Right renal cortex interstitium (tissue), 3 donors: ENCODE data around the gene PLP2. TPM values are rescaled to one million over a fixed set of nuclear protein-coding genes. Genes with fewer than 3 reads are reported as not detected.

Experiments
- DNase-seq, 3 donors: peaks; one replicate each; pipeline ENCODE4 v3.0.0-alpha.2; 2013; ENCODE audit warnings: low read depth in 3 of 3, low spot score in 2 of 3
- polyA plus RNA-seq, 3 donors: library from polyadenylated mRNA; unstranded; fragments of 120-200 nt; gene quantifications; one replicate each; pipeline ENCODE4 v1.2.1, GENCODE V29; 2013; ENCODE audit not compliant: insufficient read length in 3 of 3

The PLP2 gene
- polyA plus RNA-seq, 3 donors = 29.7 to 40.3 (median 37.7) TPM

DNA sequence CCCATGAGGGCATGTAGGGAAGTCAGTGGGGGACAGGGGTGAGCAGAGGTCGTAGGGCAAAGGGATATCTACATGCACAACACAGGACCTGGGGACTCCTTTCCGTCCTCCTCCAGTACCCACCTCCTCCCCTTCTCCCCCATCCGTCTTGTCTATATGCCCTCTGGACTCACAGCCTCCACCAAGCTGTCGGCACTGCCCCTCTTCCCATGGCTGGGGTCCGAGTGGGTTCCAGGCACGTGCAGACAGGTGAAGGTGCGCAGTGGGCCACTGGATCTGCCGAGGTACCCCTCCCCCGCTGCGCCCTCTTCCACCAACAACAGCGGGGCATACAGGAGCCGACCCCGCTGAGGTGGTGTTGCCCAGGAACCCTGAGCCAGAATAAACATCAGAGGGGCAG, 33.7 kb downstream of the PLP2 start:
- DNase-seq = no peak

DNA sequence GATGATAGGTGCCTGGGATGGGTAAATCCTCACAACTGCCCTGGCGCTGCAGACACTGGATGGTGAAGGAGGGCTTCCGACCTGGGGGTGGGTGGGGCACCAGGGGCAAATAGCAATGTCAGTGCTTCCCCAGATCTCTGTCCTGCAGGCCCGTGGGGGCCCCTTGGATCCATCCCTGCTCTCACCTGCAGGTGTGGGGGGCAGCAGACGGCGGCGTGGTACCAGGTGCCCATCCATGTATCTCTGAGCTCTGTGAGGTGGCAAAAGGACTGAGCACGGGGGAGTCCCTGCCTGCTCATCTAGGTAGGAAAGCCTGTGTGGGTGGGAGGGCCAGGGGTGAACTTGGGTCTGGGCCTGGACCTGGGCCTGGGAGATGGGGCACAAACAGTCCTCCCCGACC, 34.8 kb downstream of the PLP2 start:
- DNase-seq = no peak

DNA sequence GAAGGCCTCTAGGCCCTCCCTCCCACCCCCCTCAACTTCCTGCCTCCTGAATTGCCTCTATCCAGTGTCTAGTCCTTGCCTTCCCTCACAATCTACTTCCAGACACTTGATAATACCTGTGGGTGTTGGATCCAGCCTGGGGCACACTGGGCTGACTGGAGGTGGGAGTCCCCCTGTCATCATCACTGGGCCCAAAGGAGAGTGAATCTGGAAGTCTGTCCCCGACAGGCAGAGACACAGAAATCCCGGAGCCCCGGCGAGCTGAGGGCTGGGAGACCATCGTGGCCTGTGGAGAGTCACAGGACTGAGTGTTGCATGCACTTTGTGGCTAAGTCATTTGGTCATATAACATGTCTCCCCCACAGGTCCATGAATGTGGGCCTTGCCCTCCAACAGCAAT, 36.7 kb downstream of the PLP2 start:
- DNase-seq = no peak

DNA sequence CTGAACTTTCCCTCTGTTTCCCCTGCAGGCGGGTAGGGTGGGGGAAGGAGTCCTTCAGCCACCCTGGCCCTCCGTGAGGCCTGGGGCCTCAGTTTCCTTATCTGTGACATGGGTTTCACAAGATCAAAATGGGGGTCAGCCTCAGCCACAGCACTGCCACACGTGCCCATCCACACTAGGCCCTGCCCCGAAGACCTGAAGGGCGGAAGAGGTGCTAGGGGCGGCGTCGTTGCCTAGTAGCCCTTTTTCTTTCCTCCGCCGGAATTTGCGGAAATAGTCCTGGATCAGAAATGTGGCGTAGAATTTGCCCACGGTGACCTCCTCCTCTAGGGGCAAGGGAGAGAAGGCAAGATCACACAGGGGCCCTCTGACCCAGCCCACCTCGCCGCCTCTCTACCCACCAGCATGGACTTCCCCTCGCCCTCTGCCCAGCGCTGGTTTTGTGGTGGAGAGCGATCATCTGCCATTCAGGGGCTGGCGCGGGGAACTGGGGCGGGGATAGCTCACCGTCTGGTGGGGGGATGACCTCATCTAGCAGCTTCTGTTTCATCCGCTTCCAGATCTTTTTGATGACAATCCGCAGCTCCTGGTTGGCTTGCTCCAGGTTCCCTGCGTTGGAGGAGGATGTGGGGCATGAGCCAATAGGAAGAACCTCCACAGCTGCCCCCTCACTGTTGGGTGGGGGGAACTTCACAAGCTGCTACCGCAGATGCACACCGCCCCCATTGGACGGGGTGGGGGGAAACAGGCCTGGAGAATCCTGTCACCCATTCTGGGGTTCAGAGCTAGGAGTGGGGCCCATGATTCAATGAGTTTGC, 37.9 kb downstream of the PLP2 start:
- DNase-seq = no peak

DNA sequence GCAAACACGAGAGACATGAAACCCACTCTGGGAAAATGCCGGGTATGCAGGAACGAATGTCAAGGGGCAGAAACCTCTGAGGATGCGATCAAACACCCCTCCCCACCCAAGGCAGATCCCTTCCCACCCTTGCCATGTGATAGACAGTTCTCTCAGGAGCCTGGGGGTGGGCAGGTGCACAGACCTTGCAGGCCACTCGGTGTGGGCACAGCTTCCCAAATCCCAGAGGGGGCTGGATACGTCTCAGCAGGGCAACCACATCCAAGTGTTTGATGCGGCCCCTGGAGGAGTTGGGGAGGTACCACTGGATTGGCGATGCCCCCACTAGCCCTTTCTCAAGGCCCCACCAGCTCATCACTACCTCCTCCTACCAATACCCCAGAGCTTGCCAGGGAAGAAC, 38.7 kb downstream of the PLP2 start:
- no peak for DNase-seq

DNA sequence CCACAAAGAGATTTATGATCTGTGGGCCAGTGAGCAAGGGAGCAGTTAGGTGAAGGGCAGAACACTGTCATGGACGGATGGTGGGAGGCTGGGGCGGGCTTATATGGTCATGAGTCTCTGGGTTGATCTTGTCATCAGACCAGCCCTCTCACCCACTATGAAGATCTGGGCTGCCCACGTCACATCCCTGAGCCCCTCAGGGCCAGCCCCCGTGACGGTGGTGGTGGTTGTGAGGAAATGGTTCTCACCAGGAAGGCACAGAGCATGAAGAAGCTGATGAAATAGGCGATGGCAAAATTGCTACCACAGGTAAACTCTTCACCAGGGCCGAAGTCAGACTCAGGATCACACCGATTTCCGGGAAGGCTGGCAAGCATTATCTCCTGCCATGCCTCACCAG, 39.4 kb downstream of the PLP2 start:
- DNase-seq = no peak

DNA sequence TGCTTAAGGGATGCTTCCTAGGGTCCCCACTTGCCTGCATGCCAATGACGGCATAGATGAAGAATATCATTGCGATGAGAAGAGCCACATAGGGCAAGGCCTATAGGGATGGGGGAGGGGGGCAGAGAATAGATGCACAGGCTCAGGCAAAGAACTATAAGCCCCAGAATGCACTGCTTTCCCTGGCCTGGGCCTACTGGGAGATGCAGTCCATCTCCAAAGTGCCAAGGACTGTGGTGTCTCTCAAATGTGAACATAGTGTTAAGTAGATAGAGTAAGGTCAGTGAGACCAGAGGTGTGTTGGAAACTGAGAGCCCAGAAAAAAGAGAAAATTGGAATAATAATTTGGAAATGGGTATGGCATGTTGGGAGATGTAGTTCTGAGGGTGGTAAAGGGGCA, 40.5 kb downstream of the PLP2 start:
- no peak for DNase-seq

DNA sequence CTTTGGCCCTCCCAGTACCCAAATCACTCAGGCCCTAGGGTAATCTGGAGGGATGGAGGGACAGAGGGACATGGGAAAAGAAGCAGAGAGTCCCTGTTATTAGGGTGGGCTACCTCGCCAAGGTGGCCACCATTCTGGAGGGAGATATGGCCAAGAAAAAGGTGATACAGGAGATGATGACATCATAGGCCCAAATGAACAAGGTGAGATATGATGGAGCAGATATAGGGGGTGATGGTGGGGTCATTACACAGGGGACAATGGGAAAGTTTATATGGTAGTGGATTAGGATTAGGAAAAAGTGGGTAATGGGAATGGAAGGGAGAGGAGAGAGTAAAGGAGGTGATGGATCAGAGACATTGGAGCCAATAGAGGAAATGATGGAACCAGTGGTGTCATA, 41.2 kb downstream of the PLP2 start:
- no peak for DNase-seq

DNA sequence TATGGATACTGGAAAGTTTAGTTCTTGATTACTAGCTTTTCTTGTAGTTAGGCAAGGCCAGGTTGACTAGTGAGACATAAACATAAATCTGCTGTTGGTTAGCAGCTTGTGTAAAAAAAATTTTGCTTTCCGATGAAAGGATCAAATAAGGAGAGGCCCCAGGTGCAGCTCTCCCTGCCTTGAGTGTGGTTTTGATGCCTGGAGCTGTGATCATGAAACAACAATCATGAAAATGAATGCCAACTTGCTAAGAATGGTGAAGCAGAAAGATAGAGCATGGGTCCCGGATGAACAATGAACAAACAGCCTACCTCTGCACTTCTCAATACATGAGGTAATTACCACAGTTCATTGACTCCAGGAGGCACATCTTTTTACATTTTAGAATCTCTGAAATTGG, 42.7 kb downstream of the PLP2 start:
- no peak for DNase-seq

DNA sequence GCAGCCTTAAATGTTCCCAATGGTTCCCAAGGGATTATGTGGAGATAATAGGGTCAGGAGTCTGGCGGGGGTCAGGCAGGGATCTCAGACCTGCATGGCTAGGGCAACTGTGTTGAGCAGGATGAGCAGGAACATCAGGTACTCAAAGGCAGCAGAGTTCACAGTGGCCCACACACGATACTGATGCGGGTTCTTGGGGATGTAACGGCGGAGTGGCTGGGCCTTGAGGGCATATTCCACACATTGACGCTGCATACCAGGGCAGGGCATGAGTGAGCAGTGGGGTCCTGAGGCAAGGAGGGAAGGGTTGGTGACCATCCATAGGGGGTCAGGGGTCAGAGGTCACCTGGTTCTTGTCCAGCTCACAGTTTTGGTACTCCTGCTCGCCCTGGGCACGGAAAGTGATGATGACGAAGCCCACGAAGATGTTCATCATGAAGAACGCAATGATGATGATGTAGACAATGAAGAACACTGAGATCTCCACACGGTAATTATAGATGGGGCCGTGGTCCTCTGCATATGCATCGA, 43.4 kb downstream of the PLP2 start:
- DNase-seq = no peak

DNA sequence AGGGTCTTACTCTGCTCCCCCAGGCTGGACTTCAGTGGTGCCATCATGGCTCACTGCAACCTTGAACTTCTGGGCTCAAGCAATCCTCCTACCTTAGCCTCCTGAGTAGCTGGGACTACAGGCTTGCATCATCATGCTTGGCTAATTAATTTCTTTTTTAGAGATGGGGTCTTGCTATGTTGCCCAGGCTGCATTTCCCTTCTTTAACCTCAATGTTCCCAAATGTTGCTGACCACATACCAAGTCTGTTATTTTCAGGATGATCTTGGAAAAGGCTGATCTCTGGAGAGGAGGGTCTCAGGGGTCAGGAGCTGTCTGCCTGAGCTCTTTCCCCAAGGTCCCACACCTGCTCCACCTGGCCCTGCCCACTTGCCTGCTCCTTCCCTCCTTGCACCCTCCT, 48.4 kb downstream of the PLP2 start:
- no peak for DNase-seq

DNA sequence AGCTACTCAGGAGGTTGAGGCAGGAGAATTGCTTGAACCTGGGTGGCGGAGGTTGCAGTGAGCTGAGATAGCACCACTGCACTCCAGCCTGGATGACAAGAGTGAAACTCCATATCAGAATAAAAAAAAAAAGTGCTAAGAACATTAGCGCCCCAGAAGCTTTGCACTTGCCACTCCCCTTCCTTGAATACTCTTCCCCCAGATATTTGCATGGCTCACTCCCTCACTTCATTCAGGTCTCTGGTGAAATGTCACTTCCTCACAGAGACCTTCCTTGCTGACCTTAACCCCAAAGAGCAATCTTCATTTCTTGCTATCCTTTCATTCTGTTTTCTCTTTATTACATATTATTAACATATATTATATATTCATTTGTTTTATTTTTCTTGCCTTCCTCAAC, 50.2 kb downstream of the PLP2 start:
- DNase-seq = no peak

Other genes starting within 250 kb of the PLP2 start
- 10 to 100 TPM; 64.4 to 66.9 (median 65.9) TPM for gene OTUD5, start 214.3 kb upstream of the PLP2 start, polyA plus RNA-seq
- gene KCND1, start 200.1 kb upstream of the PLP2 start, polyA plus RNA-seq = 1 to 10 TPM; 2.1 to 2.2 (median 2.1) TPM
- 10 to 100 TPM; 40.6 to 50.6 (median 45.8) TPM for gene GRIPAP1, start 169.6 kb upstream of the PLP2 start, polyA plus RNA-seq
- gene TFE3, start 128.5 kb upstream of the PLP2 start, polyA plus RNA-seq = 10 to 100 TPM; 24.9 to 27.9 (median 25.2) TPM
- gene CCDC120, start 112.9 kb upstream of the PLP2 start, polyA plus RNA-seq = 1 to 10 TPM; 7.6 to 8.9 (median 8.7) TPM
- 10 to 100 TPM; 32.2 to 35.3 (median 32.3) TPM for gene PRAF2, start 97.9 kb upstream of the PLP2 start, polyA plus RNA-seq
- gene WDR45, start 92.0 kb upstream of the PLP2 start, polyA plus RNA-seq = 10 to 100 TPM; 58.9 to 60.2 (median 59.4) TPM
- 10 to 100 TPM; 21.8 to 25.8 (median 24.2) TPM for gene GPKOW, start 48.2 kb upstream of the PLP2 start, polyA plus RNA-seq
- gene MAGIX, start 9.1 kb upstream of the PLP2 start, polyA plus RNA-seq = 1 to 10 TPM; 2.7 to 5.3 (median 3.6) TPM
- 1 to 10 TPM; 3.2 to 4.6 (median 3.8) TPM for gene PRICKLE3, start 14.5 kb downstream of the PLP2 start, polyA plus RNA-seq
- gene SYP, start 28.3 kb downstream of the PLP2 start, polyA plus RNA-seq = 1 to 10 TPM; 1.7 to 2.6 (median 2.5) TPM
- under 1 TPM; 0.15 to 0.29 (median 0.17) TPM for gene CACNA1F, start 61.4 kb downstream of the PLP2 start, polyA plus RNA-seq
- 10 to 100 TPM; 15.2 to 18.1 (median 15.2) TPM for gene CCDC22, start 63.6 kb downstream of the PLP2 start, polyA plus RNA-seq
- under 1 TPM; 0.76 to 0.82 (median 0.79) TPM for gene FOXP3, start 92.8 kb downstream of the PLP2 start, polyA plus RNA-seq
- 1 to 10 TPM; 4.9 to 6.0 (median 5.8) TPM for gene PPP1R3F, start 97.9 kb downstream of the PLP2 start, polyA plus RNA-seq
- gene GAGE10, start 131.7 kb downstream of the PLP2 start, polyA plus RNA-seq = not detected
- not detected for gene GAGE12J, start 150.1 kb downstream of the PLP2 start, polyA plus RNA-seq
- under 1 TPM in 1 of 3 donors, not detected in 2; 0.40 TPM for gene GAGE13, start 159.7 kb downstream of the PLP2 start, polyA plus RNA-seq